ENCODE measurements around the gene FBXW8. TPM values are rescaled to one million over a fixed set of nuclear protein-coding genes. Genes with fewer than 3 reads are reported as not detected.

The FBXW8 gene
- total RNA-seq, 1 experiment from 2014 or later, result 15.3 TPM

GRCh38 chr12:117038023-117038680 is 127.4 kb downstream of the FBXW8 start:
- Mint-ChIP-seq H3K27me3 (ENCODE audit: low read depth) (no peaks in the 10 kb centered on the region; the same call in 1 of the 2 replicates), H3K4me3 (no peak overlapping the region), H3K9me3 (no peaks in the 10 kb centered on the region), H3K36me3 (ENCODE audit: insufficient read depth in 1 of 3, low read depth in 3 of 3) (no peaks in the 10 kb centered on the region), H3K4me1 (peaks cover 20 to 43% of the 10 kb centered on the region in 2 experiments), H3K27ac (peak overlapping the region in 1 of 3 experiments; percentile 67; a peak in 2 of 7 replicates)
- no peak overlapping the region for H3K27ac ChIP-seq (ENCODE audit: insufficient read length, low read depth, low read length)
- H2AFZ ChIP-seq (ENCODE audit: low read length), result no peak overlapping the region
- H3K27me3 ChIP-seq (ENCODE audit: insufficient read depth, low read length), result no peaks in the 10 kb centered on the region
- no peak overlapping the region for H3T11ph ChIP-seq (ENCODE audit: low read length)
- no peak for DNase-seq
- no peak overlapping the region for H4K5ac ChIP-seq (ENCODE audit: insufficient read length, low read depth, low read length)
- H2BK12ac ChIP-seq (ENCODE audit: insufficient read length, low read depth, low read length), result no peak overlapping the region
- H3K23ac ChIP-seq (ENCODE audit: insufficient read length, low read depth, low read length), result no peak overlapping the region
- H2BK20ac ChIP-seq (ENCODE audit: low read depth, low read length, poor library complexity, severe bottlenecking), result no peak overlapping the region
- H2BK5ac ChIP-seq (ENCODE audit: insufficient read length, low read length), result no peak overlapping the region
- H4K91ac ChIP-seq (ENCODE audit: insufficient read length, low read depth, low read length), result no peak overlapping the region
- WGBS (ENCODE audit: extremely low coverage, insufficient read length, low lambda C conversion rate), result no CpG with 5 or more reads among the region's 15 CpGs
- H3K23me2 ChIP-seq (ENCODE audit: insufficient read length, low read depth, low read length, poor library complexity, severe bottlenecking), result no peaks in the 10 kb centered on the region
- H2BK15ac ChIP-seq (ENCODE audit: low read depth, low read length), result no peak overlapping the region
- no peaks in the 10 kb centered on the region for H4K20me1 ChIP-seq (ENCODE audit: control insufficient read depth, insufficient read depth, insufficient read length)
- H3K9ac ChIP-seq (ENCODE audit: extremely low read depth, insufficient read length, low read length), result no peak overlapping the region
- H3K18ac ChIP-seq (ENCODE audit: insufficient read length, low read depth, low read length), result no peak overlapping the region
- H3K9me3 ChIP-seq (ENCODE audit: control insufficient read depth, low read depth, low read length), result no peaks in the 10 kb centered on the region
- no peak overlapping the region; the same call in 1 of the 2 replicates for H3K14ac ChIP-seq (ENCODE audit: insufficient read depth, low read length)
- no peak overlapping the region for H4K8ac ChIP-seq (replicated peaks; ENCODE audit: insufficient read length, low read depth, low read length)
- no peak overlapping the region for H3K4ac ChIP-seq (ENCODE audit: low read depth, low read length)
- no peaks in the 10 kb centered on the region for H3K79me1 ChIP-seq (ENCODE audit: insufficient read depth, low read depth, low read length, poor library complexity, severe bottlenecking)
- no peak for TF ChIP-seq CTCF (conservative IDR thresholded peaks at IDR 0.05)
- no peaks in the 10 kb centered on the region for H3K79me2 ChIP-seq (ENCODE audit: insufficient read depth, low read length)
- H2BK120ac ChIP-seq (ENCODE audit: low read depth, low read length, poor library complexity, severe bottlenecking), result no peak overlapping the region
- H3K4me2 ChIP-seq (ENCODE audit: insufficient read depth, insufficient read length, low read length), result no peak overlapping the region
- no peaks in the 10 kb centered on the region for H3K4me1 ChIP-seq (ENCODE audit: insufficient read depth, low read length)
- H3K56ac ChIP-seq (ENCODE audit: insufficient read length, low read depth, low read length), result no peak overlapping the region
- no peak overlapping the region for H2AK5ac ChIP-seq (ENCODE audit: insufficient read length, low read length)
